Dendritic cell treated with granulocyte-macrophage colony-stimulating factor and Interleukin-4, amounts not matched to agents 40 ng/mL and 50 ng/mL, for 4 days (primary cell): ENCODE results near the gene TCEANC2.

Experiments
- H3K27ac Mint-ChIP-seq: one replicate; pipeline ENCODE4 v1.8.0; 2022; ENCODE audit warnings: mild to moderate bottlenecking, mixed read lengths
- H3K27me3 Mint-ChIP-seq: one replicate; pipeline ENCODE4 v1.8.0; 2022; ENCODE audit warnings: mild to moderate bottlenecking, mixed read lengths
- H3K36me3 Mint-ChIP-seq: one replicate; pipeline ENCODE4 v1.8.0; 2022; ENCODE audit warnings: low read depth, mixed read lengths
- H3K4me1 Mint-ChIP-seq: one replicate; pipeline ENCODE4 v1.8.0; 2022; ENCODE audit warnings: low read depth, mixed read lengths
- H3K4me3 Mint-ChIP-seq: one replicate; pipeline ENCODE4 v1.8.0; 2022; ENCODE audit warnings: mild to moderate bottlenecking, moderate library complexity, mixed read lengths
- H3K9me3 Mint-ChIP-seq: one replicate; pipeline ENCODE4 v1.8.0; 2022; ENCODE audit warnings: mixed read lengths
- intact Hi-C: fragments of 100-400 bp; cut with micrococcal nuclease; formaldehyde crosslinking; loops from one replicate; pipeline ENCODE4 v1.15.0; 2022

Gene TCEANC2

GRCh38 chr1:54120018-54120697, 66.8 kb downstream of the TCEANC2 start:
- Mint-ChIP-seq H3K27ac (no peak overlapping the region), H3K4me1 (peaks cover 9% of the 10 kb centered on the region), H3K27me3 (peaks cover 13% of the 10 kb centered on the region), H3K4me3 (no peak overlapping the region), H3K36me3 (no peaks in the 10 kb centered on the region), H3K9me3 (no peaks in the 10 kb centered on the region)
- intact Hi-C loops = no loop called here

- Mint-ChIP-seq H3K4me1 (peaks cover 14% of the 10 kb centered on the region), H3K36me3 (no peaks in the 10 kb centered on the region), H3K27me3 (peaks cover 13% of the 10 kb centered on the region), H3K9me3 (no peaks in the 10 kb centered on the region), H3K4me3 (no peak overlapping the region), H3K27ac (no peak overlapping the region)
- intact Hi-C loops = no loop called here
Observed at GRCh38 chr1:54120698-54121481, 67.5 kb downstream of the TCEANC2 start.

- H3K4me1 Mint-ChIP-seq = peaks cover 14% of the 10 kb centered on the region
- H3K4me3 Mint-ChIP-seq = no peak overlapping the region
- no peaks in the 10 kb centered on the region for H3K36me3 Mint-ChIP-seq
- intact Hi-C loops = no loop called here
- H3K9me3 Mint-ChIP-seq = no peaks in the 10 kb centered on the region
- H3K27ac Mint-ChIP-seq = no peak overlapping the region
- H3K27me3 Mint-ChIP-seq = peaks cover 13% of the 10 kb centered on the region
Observed at GRCh38 chr1:54121482-54122134, 68.2 kb downstream of the TCEANC2 start.

GRCh38 chr1:54122135-54122751, 68.8 kb downstream of the TCEANC2 start:
- no peaks in the 10 kb centered on the region for H3K9me3 Mint-ChIP-seq
- intact Hi-C loops = no loop called here
- H3K4me3 Mint-ChIP-seq = no peak overlapping the region
- no peak overlapping the region for H3K27ac Mint-ChIP-seq
- peaks cover 13% of the 10 kb centered on the region for H3K27me3 Mint-ChIP-seq
- H3K36me3 Mint-ChIP-seq = no peaks in the 10 kb centered on the region
- H3K4me1 Mint-ChIP-seq = peaks cover 14% of the 10 kb centered on the region

- no peaks in the 10 kb centered on the region for H3K9me3 Mint-ChIP-seq
- no peak overlapping the region for H3K27ac Mint-ChIP-seq
- no peak overlapping the region for H3K4me3 Mint-ChIP-seq
- H3K4me1 Mint-ChIP-seq = peaks cover 14% of the 10 kb centered on the region
- H3K36me3 Mint-ChIP-seq = no peaks in the 10 kb centered on the region
- intact Hi-C loops = no loop called here
- peaks cover 13% of the 10 kb centered on the region for H3K27me3 Mint-ChIP-seq
Observed at GRCh38 chr1:54122992-54123391, 69.6 kb downstream of the TCEANC2 start.

- Mint-ChIP-seq H3K9me3 (no peaks in the 10 kb centered on the region), H3K27me3 (peaks cover 13% of the 10 kb centered on the region), H3K36me3 (no peaks in the 10 kb centered on the region), H3K4me3 (no peak overlapping the region), H3K27ac (no peak overlapping the region), H3K4me1 (peaks cover 14% of the 10 kb centered on the region)
- intact Hi-C loops = no loop called here
Observed at GRCh38 chr1:54124472-54124871, 71.1 kb downstream of the TCEANC2 start.

- Mint-ChIP-seq H3K4me3 (no peak overlapping the region), H3K27ac (no peak overlapping the region), H3K36me3 (no peaks in the 10 kb centered on the region), H3K9me3 (no peaks in the 10 kb centered on the region), H3K4me1 (peaks cover 14% of the 10 kb centered on the region), H3K27me3 (peaks cover 13% of the 10 kb centered on the region)
- intact Hi-C loops = no loop called here
Observed at GRCh38 chr1:54124906-54125305, 71.5 kb downstream of the TCEANC2 start.

- H3K36me3 Mint-ChIP-seq = no peaks in the 10 kb centered on the region
- H3K4me3 Mint-ChIP-seq = no peak overlapping the region
- no peaks in the 10 kb centered on the region for H3K9me3 Mint-ChIP-seq
- intact Hi-C loops = no loop called here
- no peak overlapping the region for H3K27ac Mint-ChIP-seq
- peaks cover 14% of the 10 kb centered on the region for H3K4me1 Mint-ChIP-seq
- peaks cover 13% of the 10 kb centered on the region for H3K27me3 Mint-ChIP-seq
Observed at GRCh38 chr1:54125386-54126070, 72.1 kb downstream of the TCEANC2 start.

GRCh38 chr1:54126271-54126815, 72.9 kb downstream of the TCEANC2 start:
- Mint-ChIP-seq H3K4me1 (peaks cover 12% of the 10 kb centered on the region), H3K36me3 (no peaks in the 10 kb centered on the region), H3K4me3 (no peak overlapping the region), H3K27ac (no peak overlapping the region), H3K27me3 (peaks cover 11% of the 10 kb centered on the region), H3K9me3 (no peaks in the 10 kb centered on the region)
- intact Hi-C loops = no loop called here

- no peak overlapping the region for H3K27ac Mint-ChIP-seq
- H3K4me1 Mint-ChIP-seq = peaks cover 8% of the 10 kb centered on the region
- intact Hi-C loops = no loop called here
- no peak overlapping the region for H3K4me3 Mint-ChIP-seq
- H3K27me3 Mint-ChIP-seq = no peaks in the 10 kb centered on the region
- no peaks in the 10 kb centered on the region for H3K36me3 Mint-ChIP-seq
- H3K9me3 Mint-ChIP-seq = no peaks in the 10 kb centered on the region
Observed at GRCh38 chr1:54127594-54128300, 74.3 kb downstream of the TCEANC2 start.

- Mint-ChIP-seq H3K27me3 (no peaks in the 10 kb centered on the region), H3K9me3 (no peaks in the 10 kb centered on the region), H3K27ac (no peak overlapping the region), H3K36me3 (no peaks in the 10 kb centered on the region), H3K4me3 (no peak overlapping the region), H3K4me1 (peaks cover 8% of the 10 kb centered on the region)
- intact Hi-C loops = no loop called here
Observed at GRCh38 chr1:54129858-54130257, 76.5 kb downstream of the TCEANC2 start.

GRCh38 chr1:54131419-54131818, 78.0 kb downstream of the TCEANC2 start:
- Mint-ChIP-seq H3K9me3 (no peaks in the 10 kb centered on the region), H3K27ac (no peak overlapping the region), H3K4me1 (no peaks in the 10 kb centered on the region), H3K4me3 (no peak overlapping the region), H3K36me3 (no peaks in the 10 kb centered on the region), H3K27me3 (no peaks in the 10 kb centered on the region)
- intact Hi-C loops = no loop called here

- Mint-ChIP-seq H3K27me3 (no peaks in the 10 kb centered on the region), H3K4me1 (no peaks in the 10 kb centered on the region), H3K36me3 (no peaks in the 10 kb centered on the region), H3K27ac (no peak overlapping the region), H3K4me3 (no peak overlapping the region), H3K9me3 (no peaks in the 10 kb centered on the region)
- intact Hi-C loops = no loop called here
Observed at GRCh38 chr1:54132495-54132894, 79.1 kb downstream of the TCEANC2 start.
